ENCODE data around the gene MCAM.

DNA sequence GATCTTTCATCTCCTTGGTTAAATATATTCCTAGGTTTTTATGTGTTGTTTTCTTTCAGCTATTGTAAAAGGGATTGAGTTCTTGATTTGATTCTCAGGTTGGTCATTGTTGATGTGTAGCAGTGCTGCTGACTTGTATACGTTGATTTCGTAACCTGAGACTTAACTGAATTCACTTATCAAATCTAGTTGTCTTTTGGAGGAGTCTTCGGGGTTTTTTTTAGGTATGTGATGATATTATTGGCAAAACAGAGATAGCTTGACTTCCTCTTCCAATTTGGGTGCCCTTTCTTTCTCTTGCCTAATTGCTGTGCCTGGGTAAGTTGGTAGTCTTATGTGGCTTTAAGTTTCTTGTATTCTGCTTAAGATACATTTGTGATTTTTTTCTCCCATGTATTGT, 57.9 kb downstream of the MCAM start:
- TF ChIP-seq, protein P1, sequence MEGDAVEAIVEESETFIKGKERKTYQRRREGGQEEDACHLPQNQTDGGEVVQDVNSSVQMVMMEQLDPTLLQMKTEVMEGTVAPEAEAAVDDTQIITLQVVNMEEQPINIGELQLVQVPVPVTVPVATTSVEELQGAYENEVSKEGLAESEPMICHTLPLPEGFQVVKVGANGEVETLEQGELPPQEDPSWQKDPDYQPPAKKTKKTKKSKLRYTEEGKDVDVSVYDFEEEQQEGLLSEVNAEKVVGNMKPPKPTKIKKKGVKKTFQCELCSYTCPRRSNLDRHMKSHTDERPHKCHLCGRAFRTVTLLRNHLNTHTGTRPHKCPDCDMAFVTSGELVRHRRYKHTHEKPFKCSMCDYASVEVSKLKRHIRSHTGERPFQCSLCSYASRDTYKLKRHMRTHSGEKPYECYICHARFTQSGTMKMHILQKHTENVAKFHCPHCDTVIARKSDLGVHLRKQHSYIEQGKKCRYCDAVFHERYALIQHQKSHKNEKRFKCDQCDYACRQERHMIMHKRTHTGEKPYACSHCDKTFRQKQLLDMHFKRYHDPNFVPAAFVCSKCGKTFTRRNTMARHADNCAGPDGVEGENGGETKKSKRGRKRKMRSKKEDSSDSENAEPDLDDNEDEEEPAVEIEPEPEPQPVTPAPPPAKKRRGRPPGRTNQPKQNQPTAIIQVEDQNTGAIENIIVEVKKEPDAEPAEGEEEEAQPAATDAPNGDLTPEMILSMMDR (IDR thresholded peaks at IDR 0.05; ENCODE audit: low read depth, low read length, poor library complexity, severe bottlenecking) = no peak
- no peak for TF ChIP-seq EZH2phosphoT487 (IDR thresholded peaks at IDR 0.05; ENCODE audit: borderline replicate concordance, low read length)

Measured in DOHH2 (cell line).